ENCODE results near the gene PRDM10. TPM values are rescaled to one million over a fixed set of nuclear protein-coding genes. Genes with fewer than 3 reads are reported as not detected.

PRDM10 gene
- total RNA-seq, 4 donors from 2014 or later = 5.1 to 8.6 (median 7.6) TPM

DNA sequence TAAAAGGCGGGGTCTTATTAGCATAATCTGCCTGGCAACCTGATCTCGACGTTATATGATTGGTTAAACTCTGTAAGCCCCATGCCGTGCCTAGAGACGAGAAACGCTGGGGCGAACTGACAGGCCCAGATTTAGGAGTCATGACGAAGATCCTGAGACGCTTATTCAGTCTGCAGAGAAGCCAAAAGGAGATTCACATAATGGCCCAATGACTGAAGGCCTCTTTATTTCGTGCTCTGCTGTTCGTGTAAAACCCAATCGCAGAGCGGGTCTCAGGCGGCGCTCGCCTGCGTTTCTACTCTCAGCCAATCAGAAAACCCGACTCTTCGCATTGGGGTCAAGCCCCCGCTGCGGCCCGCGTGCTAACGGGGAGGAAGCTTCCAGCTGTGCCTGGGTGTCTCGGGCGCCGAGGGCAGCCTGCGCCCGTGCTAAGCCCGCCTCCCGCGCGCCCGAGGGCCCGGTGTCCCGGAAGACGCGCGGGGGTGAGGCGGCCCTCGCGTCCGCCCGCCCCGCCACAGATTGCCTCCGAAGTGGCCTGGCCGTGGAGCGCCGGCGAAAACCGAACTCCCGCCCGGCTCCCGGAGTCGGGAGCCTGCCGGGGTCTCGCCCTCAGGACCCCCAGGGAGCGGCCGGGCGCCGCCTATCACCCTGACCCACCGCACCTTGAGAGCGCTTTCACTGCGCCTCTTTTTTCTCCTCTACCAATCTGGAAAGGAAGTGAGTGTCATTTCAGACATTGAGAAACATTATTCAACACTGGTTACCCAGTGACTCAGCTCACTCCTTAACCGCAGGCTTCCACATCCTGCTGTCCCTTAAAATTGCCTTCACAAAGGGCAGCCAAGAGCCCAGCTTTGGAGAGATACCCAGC is 446 bp upstream of the PRDM10 start:
- intact Hi-C loops (cut with DNase I) = loop anchor here (5.0 kb wide), 2 partner anchors 81 to 119 kb away; no protein-coding TSS in a partner anchor
- peak; percentile 87 for TF ChIP-seq POLR2A (IDR thresholded peaks at IDR 0.05; ENCODE audit: low read depth)
- TF ChIP-seq EP300 (IDR thresholded peaks at IDR 0.05) = no peak
- TF ChIP-seq, protein P1, sequence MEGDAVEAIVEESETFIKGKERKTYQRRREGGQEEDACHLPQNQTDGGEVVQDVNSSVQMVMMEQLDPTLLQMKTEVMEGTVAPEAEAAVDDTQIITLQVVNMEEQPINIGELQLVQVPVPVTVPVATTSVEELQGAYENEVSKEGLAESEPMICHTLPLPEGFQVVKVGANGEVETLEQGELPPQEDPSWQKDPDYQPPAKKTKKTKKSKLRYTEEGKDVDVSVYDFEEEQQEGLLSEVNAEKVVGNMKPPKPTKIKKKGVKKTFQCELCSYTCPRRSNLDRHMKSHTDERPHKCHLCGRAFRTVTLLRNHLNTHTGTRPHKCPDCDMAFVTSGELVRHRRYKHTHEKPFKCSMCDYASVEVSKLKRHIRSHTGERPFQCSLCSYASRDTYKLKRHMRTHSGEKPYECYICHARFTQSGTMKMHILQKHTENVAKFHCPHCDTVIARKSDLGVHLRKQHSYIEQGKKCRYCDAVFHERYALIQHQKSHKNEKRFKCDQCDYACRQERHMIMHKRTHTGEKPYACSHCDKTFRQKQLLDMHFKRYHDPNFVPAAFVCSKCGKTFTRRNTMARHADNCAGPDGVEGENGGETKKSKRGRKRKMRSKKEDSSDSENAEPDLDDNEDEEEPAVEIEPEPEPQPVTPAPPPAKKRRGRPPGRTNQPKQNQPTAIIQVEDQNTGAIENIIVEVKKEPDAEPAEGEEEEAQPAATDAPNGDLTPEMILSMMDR (IDR thresholded peaks at IDR 0.05) = peak in 1 of 3 experiments; percentile 14
- TF ChIP-seq POLR2AphosphoS5 (IDR thresholded peaks at IDR 0.05) = peak; percentile 92 to 94
- H3K9me3 ChIP-seq = no peaks in the 10 kb centered on the region
- no peaks in the 10 kb centered on the region for H3K27me3 ChIP-seq
- peak; percentile 99 for DNase-seq (ENCODE audit: extremely low spot score)
- H3K27ac ChIP-seq (replicated peaks in 1 of 4) = peak overlapping the region; percentile 97 to 100 (median 98)
- WGBS = 0% methylated on average over 37 of the region's 65 CpGs
- H3K36me3 ChIP-seq = no peaks in the 10 kb centered on the region
- peak overlapping the region; percentile 81 to 94 (median 89) for H3K4me3 ChIP-seq
- peaks cover 17 to 30% (median 26%) of the 10 kb centered on the region in 4 donors for H3K4me1 ChIP-seq

DNA sequence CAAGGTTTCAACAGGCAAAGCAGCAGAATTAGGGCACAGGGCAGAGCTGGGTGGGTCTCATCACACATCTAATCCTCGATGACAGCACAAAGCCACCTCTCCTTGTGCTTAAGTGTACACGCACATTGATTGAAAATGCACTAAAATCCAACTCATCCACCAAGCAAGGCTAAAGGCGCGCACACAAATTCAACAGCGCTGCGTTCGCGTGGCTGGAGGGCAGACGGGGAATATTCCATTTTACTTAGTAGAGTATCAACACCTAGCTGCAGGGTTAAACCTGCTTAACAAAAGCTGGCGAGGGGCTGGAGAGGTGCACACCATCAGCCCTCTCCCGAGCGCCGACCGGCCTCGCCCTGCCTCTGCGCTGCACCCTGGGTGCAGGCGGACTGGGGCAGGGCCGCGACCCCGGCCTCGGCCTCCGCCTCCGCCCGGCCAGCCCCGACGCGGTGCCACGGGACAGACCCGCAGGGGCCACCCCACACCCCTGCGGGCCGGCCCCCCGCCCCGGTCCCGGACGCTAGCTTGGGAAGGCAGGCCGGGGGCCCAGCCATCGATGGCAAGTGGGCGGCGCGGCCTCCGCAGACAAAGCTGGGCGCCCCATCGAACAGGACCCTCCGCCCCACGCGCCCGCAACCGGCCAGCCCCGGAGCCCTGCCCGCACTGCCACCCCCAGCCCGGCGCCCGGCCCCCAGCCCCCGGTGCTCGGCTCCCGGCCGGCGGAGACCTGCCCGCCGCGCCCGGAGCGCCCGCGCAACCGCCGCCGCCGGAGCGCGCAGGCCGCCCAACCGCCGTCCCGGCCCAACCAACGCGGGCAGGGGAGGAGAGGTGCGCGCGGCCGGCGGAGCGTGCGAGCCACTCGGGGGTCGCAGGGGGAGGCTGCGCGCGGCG is 929 bp downstream of the PRDM10 start:
- H3K27me3 ChIP-seq = no peaks in the 10 kb centered on the region
- 1% methylated on average over 10 of the region's 90 CpGs for WGBS
- H3K27ac ChIP-seq (replicated peaks in 1 of 4) = peak overlapping the region; percentile 97 to 100 (median 98)
- no peaks in the 10 kb centered on the region for H3K36me3 ChIP-seq
- no peak for DNase-seq (ENCODE audit: extremely low spot score)
- H3K9me3 ChIP-seq = no peaks in the 10 kb centered on the region
- intact Hi-C loops (cut with DNase I) = loop anchor here (5.0 kb wide), 2 partner anchors 79 to 121 kb away; no protein-coding TSS in a partner anchor
- peaks cover 18 to 40% (median 33%) of the 10 kb centered on the region in 4 donors for H3K4me1 ChIP-seq
- peak; percentile 10 to 13 for TF ChIP-seq POLR2AphosphoS5 (IDR thresholded peaks at IDR 0.05)
- TF ChIP-seq, protein P1 (IDR thresholded peaks at IDR 0.05) = no peak
- peak overlapping the region; percentile 81 to 94 (median 89) for H3K4me3 ChIP-seq

DNA sequence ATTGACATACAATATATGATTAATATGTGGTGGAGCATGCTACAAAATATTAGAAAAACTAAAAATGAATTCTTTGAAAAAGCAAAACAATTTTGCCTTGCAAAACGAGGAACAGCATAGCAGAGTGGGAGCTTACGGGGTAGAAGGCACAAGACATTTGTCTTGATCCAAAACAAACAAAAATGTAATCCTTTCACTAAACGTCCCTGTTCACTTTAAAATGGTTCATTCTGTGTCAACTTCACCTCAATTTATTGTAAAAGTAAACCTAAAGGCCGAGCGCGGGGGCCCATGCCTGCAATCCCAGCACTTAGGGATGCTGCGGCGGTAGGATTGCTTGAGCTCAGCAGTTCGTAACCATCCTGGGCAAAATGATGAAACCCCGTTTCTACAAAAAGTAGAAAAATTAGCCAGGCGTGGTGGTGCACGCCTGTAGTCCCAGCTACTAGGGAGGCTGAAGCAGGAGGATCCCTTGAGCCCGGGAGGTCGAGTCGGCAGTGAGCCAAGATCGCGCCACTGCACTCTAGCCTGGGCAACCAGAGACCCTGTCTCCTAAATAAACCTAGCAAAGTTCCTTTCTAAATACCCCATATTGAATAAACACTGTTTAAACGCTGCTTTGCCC is 2.0 kb downstream of the PRDM10 start:
- Histone ChIP-seq H3K27ac (replicated peaks in 1 of 4) (peak overlapping the region; percentile 97 to 100 (median 98)), H3K4me1 (peaks cover 27 to 50% (median 43%) of the 10 kb centered on the region in 4 donors), H3K36me3 (no peaks in the 10 kb centered on the region), H3K27me3 (no peaks in the 10 kb centered on the region), H3K4me3 (peak overlapping the region in 3 of 4 donors; percentile 81 to 93 (median 85)), H3K9me3 (no peaks in the 10 kb centered on the region)
- WGBS = 83% methylated on average over 18 of the region's 18 CpGs
- no peak for TF ChIP-seq EP300 (IDR thresholded peaks at IDR 0.05)
- TF ChIP-seq POLR2A (IDR thresholded peaks at IDR 0.05; ENCODE audit: low read depth) = no peak
- TF ChIP-seq POLR2AphosphoS5 (IDR thresholded peaks at IDR 0.05) = no peak
- TF ChIP-seq, protein P1 (IDR thresholded peaks at IDR 0.05) = no peak
- DNase-seq (ENCODE audit: extremely low spot score) = no peak
- intact Hi-C loops (cut with DNase I) = loop anchor here (5.0 kb wide), 2 partner anchors 78 to 122 kb away; no protein-coding TSS in a partner anchor

DNA sequence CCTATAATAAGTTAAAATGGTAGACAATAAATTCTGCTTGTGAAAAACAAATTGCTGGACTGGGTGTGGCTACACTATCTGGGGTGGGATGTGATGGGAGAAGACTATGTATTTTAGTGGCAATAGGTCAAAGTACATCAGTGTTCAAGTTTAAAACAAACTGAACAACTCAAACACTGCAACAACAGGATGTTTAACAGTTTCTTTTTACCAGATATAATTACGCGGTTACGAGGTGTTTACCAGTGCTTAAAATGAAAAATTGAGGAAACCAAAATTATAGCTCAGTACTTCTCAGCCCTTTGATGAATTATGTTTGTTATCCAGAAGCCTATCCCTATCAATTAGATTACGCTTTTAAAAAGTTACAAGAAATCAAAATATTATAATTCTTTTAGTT is 3.2 kb downstream of the PRDM10 start:
- 97% methylated on average over 4 of the region's 4 CpGs for WGBS

More for the DNA sequence above, 3.2 kb downstream of the PRDM10 start:
- TF ChIP-seq POLR2AphosphoS5 (IDR thresholded peaks at IDR 0.05) (no peak), EP300 (IDR thresholded peaks at IDR 0.05) (no peak), POLR2A (IDR thresholded peaks at IDR 0.05; ENCODE audit: low read depth) (no peak)
- TF ChIP-seq, protein P1 (IDR thresholded peaks at IDR 0.05) = no peak
- H3K27me3 ChIP-seq = no peaks in the 10 kb centered on the region
- DNase-seq (ENCODE audit: extremely low spot score) = no peak
- no peak overlapping the region for H3K27ac ChIP-seq (replicated peaks in 1 of 4)
- no peaks in the 10 kb centered on the region for H3K9me3 ChIP-seq
- intact Hi-C loops (cut with DNase I) = no loop called here
- no peaks in the 10 kb centered on the region for H3K36me3 ChIP-seq
- no peak overlapping the region for H3K4me3 ChIP-seq
- peaks cover 27 to 60% (median 55%) of the 10 kb centered on the region in 4 donors for H3K4me1 ChIP-seq
